HL-60 (cell line): ENCODE data around the gene TBC1D4.

Source experiments
- DNase-seq, 2 experiments: peaks; one replicate each; pipeline ENCODE4 v3.0.0-alpha.2; 2010 to 2020; ENCODE audit warnings: low read depth in 1 of 2, low spot score in 1 of 2
- H3K27ac ChIP-seq: fragments of 250-450 bp; sonication (Bioruptor Pico); replicated peaks from 2 replicates; pipeline ENCODE4 v1.5.1; 2020; ENCODE audit warnings: mild to moderate bottlenecking, moderate library complexity
- H3K27me3 ChIP-seq: fragments of 250-450 bp; sonication (Bioruptor Pico); 2 replicates; pipeline ENCODE4 v1.5.1; 2021; ENCODE audit warnings: mild to moderate bottlenecking, moderate library complexity; ENCODE audit not compliant: insufficient read depth, poor library complexity, severe bottlenecking
- H3K4me3 ChIP-seq: replicated peaks from 2 replicates; pipeline ENCODE4 v1.5.1; 2011; ENCODE audit warnings: mild to moderate bottlenecking, control low read depth, low read length; ENCODE audit not compliant: insufficient read depth
- GABPA ChIP-seq: IDR thresholded peaks from 2 replicates; pipeline ENCODE4 v1.6.1; 2012; ENCODE audit warnings: low read depth
- POLR2AphosphoS5 ChIP-seq: IDR thresholded peaks from 2 replicates; pipeline ENCODE4 v1.6.1; 2012; ENCODE audit warnings: low read depth
- SPI1 ChIP-seq: IDR thresholded peaks from 2 replicates; pipeline ENCODE4 v1.6.1; 2012; ENCODE audit warnings: low read depth, mild to moderate bottlenecking, borderline replicate concordance
- TF ChIP-seq, protein P1 (sequence below): IDR thresholded peaks from 2 replicates; pipeline ENCODE4 v1.6.1; 2012; ENCODE audit warnings: low read depth; ENCODE audit not compliant: insufficient replicate concordance
- TF ChIP-seq, protein P2 (sequence below): IDR thresholded peaks from one replicate; pipeline ENCODE4 v1.5.1; 2011; ENCODE audit warnings: low read length, control low read depth, inconsistent platforms; ENCODE audit not compliant: insufficient read depth

Gene TBC1D4

DNA sequence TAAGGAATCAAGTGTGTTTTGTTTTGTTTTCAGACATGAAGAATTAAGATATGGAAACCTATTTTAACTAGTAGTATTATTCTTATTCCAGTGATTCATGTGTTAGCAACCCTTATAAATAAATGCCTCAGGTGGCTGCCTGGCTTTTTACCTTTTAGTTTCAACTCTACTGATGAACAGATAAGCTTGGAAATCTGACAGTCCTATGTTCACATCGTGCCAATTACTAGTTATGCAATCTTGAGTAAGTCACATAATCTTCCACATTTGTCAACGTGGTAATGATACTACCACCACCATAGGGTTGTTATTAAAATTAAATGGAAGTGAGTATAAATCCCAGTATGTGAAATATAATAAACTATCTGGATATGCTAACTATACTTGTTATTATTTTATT lies 64.3 kb downstream of the TBC1D4 start:
- no peaks in the 10 kb centered on the region for H3K27me3 ChIP-seq
- peak in 1 of 2 experiments; percentile 3 for DNase-seq
- no peak overlapping the region for H3K4me3 ChIP-seq
- no peak overlapping the region for H3K27ac ChIP-seq
- TF ChIP-seq, protein P1, sequence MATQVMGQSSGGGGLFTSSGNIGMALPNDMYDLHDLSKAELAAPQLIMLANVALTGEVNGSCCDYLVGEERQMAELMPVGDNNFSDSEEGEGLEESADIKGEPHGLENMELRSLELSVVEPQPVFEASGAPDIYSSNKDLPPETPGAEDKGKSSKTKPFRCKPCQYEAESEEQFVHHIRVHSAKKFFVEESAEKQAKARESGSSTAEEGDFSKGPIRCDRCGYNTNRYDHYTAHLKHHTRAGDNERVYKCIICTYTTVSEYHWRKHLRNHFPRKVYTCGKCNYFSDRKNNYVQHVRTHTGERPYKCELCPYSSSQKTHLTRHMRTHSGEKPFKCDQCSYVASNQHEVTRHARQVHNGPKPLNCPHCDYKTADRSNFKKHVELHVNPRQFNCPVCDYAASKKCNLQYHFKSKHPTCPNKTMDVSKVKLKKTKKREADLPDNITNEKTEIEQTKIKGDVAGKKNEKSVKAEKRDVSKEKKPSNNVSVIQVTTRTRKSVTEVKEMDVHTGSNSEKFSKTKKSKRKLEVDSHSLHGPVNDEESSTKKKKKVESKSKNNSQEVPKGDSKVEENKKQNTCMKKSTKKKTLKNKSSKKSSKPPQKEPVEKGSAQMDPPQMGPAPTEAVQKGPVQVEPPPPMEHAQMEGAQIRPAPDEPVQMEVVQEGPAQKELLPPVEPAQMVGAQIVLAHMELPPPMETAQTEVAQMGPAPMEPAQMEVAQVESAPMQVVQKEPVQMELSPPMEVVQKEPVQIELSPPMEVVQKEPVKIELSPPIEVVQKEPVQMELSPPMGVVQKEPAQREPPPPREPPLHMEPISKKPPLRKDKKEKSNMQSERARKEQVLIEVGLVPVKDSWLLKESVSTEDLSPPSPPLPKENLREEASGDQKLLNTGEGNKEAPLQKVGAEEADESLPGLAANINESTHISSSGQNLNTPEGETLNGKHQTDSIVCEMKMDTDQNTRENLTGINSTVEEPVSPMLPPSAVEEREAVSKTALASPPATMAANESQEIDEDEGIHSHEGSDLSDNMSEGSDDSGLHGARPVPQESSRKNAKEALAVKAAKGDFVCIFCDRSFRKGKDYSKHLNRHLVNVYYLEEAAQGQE: no peak
- TF ChIP-seq GABPA (no peak), POLR2AphosphoS5 (no peak), SPI1 (no peak)
- TF ChIP-seq, protein P2, sequence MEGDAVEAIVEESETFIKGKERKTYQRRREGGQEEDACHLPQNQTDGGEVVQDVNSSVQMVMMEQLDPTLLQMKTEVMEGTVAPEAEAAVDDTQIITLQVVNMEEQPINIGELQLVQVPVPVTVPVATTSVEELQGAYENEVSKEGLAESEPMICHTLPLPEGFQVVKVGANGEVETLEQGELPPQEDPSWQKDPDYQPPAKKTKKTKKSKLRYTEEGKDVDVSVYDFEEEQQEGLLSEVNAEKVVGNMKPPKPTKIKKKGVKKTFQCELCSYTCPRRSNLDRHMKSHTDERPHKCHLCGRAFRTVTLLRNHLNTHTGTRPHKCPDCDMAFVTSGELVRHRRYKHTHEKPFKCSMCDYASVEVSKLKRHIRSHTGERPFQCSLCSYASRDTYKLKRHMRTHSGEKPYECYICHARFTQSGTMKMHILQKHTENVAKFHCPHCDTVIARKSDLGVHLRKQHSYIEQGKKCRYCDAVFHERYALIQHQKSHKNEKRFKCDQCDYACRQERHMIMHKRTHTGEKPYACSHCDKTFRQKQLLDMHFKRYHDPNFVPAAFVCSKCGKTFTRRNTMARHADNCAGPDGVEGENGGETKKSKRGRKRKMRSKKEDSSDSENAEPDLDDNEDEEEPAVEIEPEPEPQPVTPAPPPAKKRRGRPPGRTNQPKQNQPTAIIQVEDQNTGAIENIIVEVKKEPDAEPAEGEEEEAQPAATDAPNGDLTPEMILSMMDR: no peak

DNA sequence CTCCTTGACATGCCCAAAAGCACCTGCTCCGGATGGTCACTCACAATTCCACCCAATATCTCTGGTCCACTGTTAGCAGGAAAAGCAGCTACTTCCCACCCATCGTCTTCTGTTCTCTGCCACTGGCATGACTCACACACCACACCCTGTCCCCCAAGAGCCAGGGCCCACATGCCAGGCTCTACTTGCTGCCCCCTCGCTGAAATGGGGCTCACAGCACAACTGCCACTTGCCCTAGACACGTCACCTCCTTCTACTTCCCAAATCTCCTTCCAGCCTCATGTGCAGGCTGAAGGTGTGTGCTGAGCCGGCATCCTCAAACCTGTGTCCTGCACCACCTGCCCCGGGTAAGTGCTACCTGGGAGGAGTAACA lies 65.0 kb downstream of the TBC1D4 start:
- no peak for TF ChIP-seq SPI1
- TF ChIP-seq, protein P1: no peak
- no peak for TF ChIP-seq POLR2AphosphoS5
- TF ChIP-seq, protein P2: no peak
- no peak for TF ChIP-seq GABPA
- H3K4me3 ChIP-seq: no peak overlapping the region
- DNase-seq: peak in 1 of 2 experiments; percentile 4
- H3K27me3 ChIP-seq: no peaks in the 10 kb centered on the region
- H3K27ac ChIP-seq: no peak overlapping the region

DNA sequence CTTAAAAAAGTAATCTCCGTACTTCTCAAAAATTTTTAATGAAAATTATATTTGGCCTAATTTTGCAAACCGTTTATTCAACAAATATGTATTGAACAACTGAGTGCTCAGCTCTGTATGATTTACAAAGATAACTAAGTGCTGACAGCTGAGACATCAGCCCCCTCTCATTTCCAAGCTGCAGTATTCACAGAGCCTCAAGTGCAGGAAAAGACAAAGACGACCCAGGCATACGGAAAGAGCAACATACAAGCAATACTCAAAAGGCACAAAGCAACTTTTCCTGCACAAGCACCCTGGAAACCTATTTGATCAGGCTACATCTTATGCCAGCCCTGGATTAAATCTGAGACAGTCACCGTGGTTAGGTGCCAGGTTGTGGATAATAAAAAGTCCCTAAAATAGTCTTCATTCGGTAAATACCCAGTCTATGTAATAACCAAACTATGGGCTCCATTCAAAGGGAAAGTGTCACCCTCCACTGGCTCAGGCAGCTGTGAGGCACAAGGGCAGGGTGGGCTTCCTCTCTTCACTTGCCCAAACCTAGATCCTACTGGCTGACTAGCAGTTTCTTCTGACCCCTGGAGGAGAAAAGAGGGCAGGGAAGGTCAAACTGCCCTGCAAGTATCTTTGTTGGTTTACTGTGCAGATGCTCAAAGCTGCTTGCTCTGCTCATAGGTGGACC lies 65.5 kb downstream of the TBC1D4 start:
- Histone ChIP-seq H3K27me3 (no peaks in the 10 kb centered on the region), H3K4me3 (no peak overlapping the region), H3K27ac (no peak overlapping the region)
- TF ChIP-seq GABPA: no peak
- TF ChIP-seq POLR2AphosphoS5: no peak
- TF ChIP-seq, protein P2: no peak
- no peak for TF ChIP-seq SPI1
- TF ChIP-seq, protein P1: no peak
- no peak for DNase-seq
